HepG2 (cell line): Measurements from ENCODE around the gene HSP90AB1.

Experiments
- CEBPG ChIP-seq: IDR thresholded peaks from 2 replicates; pipeline ENCODE4 v1.6.1; 2016
- CTCF ChIP-seq: sonication (generic); formaldehyde crosslinking; IDR thresholded peaks from 2 replicates; pipeline ENCODE4 v1.5.0; 2020; ENCODE audit warnings: mild to moderate bottlenecking, missing genetic modification reagents, moderate library complexity
- POLR2A ChIP-seq, 2 experiments: IDR thresholded peaks; 2 replicates each; pipeline ENCODE4 v1.6.1; 2011; ENCODE audit warnings: low read depth in 2 of 2, low read length in 2 of 2, mild to moderate bottlenecking in 1 of 2, moderate library complexity in 1 of 2; ENCODE audit not compliant: insufficient read depth in 1 of 2
- RAD51 ChIP-seq: fragments of 450-650 bp; IDR thresholded peaks from 2 replicates; pipeline ENCODE4 v1.6.1; 2016; ENCODE audit warnings: borderline replicate concordance
- TF ChIP-seq, protein P1 (sequence below): IDR thresholded peaks from 2 replicates; pipeline ENCODE4 v1.6.1; 2012; ENCODE audit warnings: low read depth, low read length, improper control_type of control experiment

- TF ChIP-seq CEBPG (no peak), POLR2A (IDR thresholded peaks at IDR 0.05; ENCODE audit: insufficient read depth in 1 of 2, low read depth in 2 of 2, low read length in 2 of 2) (no peak), RAD51 (no peak), CTCF (no peak)
- TF ChIP-seq, protein P1, sequence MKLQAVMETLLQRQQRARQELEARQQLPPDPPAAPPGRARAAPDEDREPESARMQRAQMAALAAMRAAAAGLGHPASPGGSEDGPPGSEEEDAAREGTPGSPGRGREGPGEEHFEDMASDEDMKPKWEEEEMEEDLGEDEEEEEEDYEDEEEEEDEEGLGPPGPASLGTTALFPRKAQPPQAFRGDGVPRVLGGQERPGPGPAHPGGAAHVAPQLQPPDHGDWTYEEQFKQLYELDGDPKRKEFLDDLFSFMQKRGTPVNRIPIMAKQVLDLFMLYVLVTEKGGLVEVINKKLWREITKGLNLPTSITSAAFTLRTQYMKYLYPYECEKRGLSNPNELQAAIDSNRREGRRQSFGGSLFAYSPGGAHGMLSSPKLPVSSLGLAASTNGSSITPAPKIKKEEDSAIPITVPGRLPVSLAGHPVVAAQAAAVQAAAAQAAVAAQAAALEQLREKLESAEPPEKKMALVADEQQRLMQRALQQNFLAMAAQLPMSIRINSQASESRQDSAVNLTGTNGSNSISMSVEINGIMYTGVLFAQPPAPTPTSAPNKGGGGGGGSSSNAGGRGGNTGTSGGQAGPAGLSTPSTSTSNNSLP, result no peak
Measured at GRCh38 chr6:44271406-44271723, 24.5 kb downstream of the HSP90AB1 start.
